Ishikawa (cell line): ENCODE measurements around the gene TBC1D8.
A peak's percentile ranks its signal among the peaks of the same experiment; 100 is the strongest.

Source experiments
- CEBPB ChIP-seq: IDR thresholded peaks from 2 replicates; pipeline ENCODE4 v1.6.1; 2012
- CREB1 ChIP-seq: IDR thresholded peaks from 2 replicates; pipeline ENCODE4 v1.6.1; 2012; ENCODE audit warnings: low read depth
- EGR1 ChIP-seq: IDR thresholded peaks from 2 replicates; pipeline ENCODE4 v1.6.1; 2012
- EP300 ChIP-seq: IDR thresholded peaks from 2 replicates; pipeline ENCODE4 v1.6.1; 2012; ENCODE audit warnings: borderline replicate concordance
- FOXM1 ChIP-seq: IDR thresholded peaks from 2 replicates; pipeline ENCODE4 v1.6.1; 2012; ENCODE audit warnings: low read depth, borderline replicate concordance
- NFIC ChIP-seq: IDR thresholded peaks from 2 replicates; pipeline ENCODE4 v1.6.1; 2012
- RAD21 ChIP-seq: IDR thresholded peaks from 2 replicates; pipeline ENCODE4 v1.6.1; 2012; ENCODE audit warnings: low read depth
- REST ChIP-seq: IDR thresholded peaks from 2 replicates; pipeline ENCODE4 v1.6.1; 2012; ENCODE audit warnings: low read depth, mild to moderate bottlenecking
- TAF1 ChIP-seq: IDR thresholded peaks from 2 replicates; pipeline ENCODE4 v1.6.1; 2012; ENCODE audit warnings: low read depth, mild to moderate bottlenecking
- TCF12 ChIP-seq: IDR thresholded peaks from 2 replicates; pipeline ENCODE4 v1.6.1; 2012; ENCODE audit warnings: low read depth
- TEAD4 ChIP-seq: IDR thresholded peaks from 2 replicates; pipeline ENCODE4 v1.6.1; 2012
- USF1 ChIP-seq: IDR thresholded peaks from 2 replicates; pipeline ENCODE4 v1.6.1; 2012
- YY1 ChIP-seq: IDR thresholded peaks from 2 replicates; pipeline ENCODE4 v1.6.1; 2012; ENCODE audit warnings: low read depth
- ZBTB7A ChIP-seq: IDR thresholded peaks from 2 replicates; pipeline ENCODE4 v1.6.1; 2012; ENCODE audit warnings: low read depth
- TF ChIP-seq, protein P1 (sequence below): IDR thresholded peaks from 2 replicates; pipeline ENCODE4 v1.6.1; 2012

TBC1D8 gene

DNA sequence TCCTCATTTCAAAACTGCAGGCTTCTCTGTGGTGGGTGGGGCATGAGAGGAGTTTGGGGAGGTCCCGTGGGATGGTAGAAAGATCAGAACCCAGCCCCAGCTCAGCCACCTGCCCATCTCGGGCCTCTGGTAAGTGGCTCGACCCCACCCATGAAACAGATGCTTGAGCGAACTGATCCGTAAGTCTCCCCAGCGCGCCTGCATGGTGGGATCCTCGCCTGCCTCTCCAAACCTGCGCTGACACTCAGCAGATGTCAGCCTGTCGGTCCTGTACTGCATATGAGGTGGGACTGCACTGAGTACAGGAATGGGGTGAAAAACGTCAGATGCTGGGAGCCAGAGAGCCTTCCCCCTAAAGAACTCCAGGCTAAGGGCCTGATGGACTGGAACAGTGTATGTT, 165.0 kb downstream of the TBC1D8 start:
- no peak for TF ChIP-seq NFIC
- TF ChIP-seq EGR1 = no peak
- TF ChIP-seq ZBTB7A = no peak
- no peak for TF ChIP-seq REST
- TF ChIP-seq TEAD4 = no peak
- no peak for TF ChIP-seq RAD21
- no peak for TF ChIP-seq YY1

GRCh38 chr2:100984892-100985307, 166.3 kb downstream of the TBC1D8 start:
- TF ChIP-seq CEBPB = no peak
- peak; percentile 96 for TF ChIP-seq RAD21

- TF ChIP-seq USF1 (no peak), YY1 (no peak), ZBTB7A (no peak), EP300 (no peak), TCF12 (no peak), TAF1 (no peak), CEBPB (no peak), CREB1 (no peak)
Measured at GRCh38 chr2:100983684-100984310, 167.4 kb downstream of the TBC1D8 start.

DNA sequence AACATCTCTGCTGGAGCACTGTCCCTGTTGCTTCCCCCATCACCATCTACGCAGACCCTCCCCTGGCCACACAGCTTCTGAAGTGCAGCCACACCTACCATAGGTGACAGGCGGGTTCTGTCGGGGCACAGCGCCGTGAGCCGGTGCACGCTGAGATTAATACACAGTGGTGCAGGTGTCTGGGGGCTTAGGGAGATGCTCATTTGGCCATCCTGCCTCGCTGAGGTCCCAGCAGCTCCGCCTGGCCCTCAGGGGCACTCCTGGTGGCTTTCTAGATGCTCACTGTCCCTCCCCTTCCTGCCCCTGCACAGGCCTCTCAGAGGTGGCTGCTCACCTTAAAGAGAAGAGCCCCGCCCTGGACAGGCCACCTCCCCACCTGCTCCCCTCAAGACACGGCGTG, 168.0 kb downstream of the TBC1D8 start:
- TF ChIP-seq TCF12 (no peak), CREB1 (no peak), FOXM1 (no peak)

GRCh38 chr2:100982431-100982861, 168.7 kb downstream of the TBC1D8 start:
- TF ChIP-seq USF1 (no peak), ZBTB7A (no peak), REST (no peak), EGR1 (no peak), EP300 (no peak), TCF12 (no peak), CEBPB (no peak), TAF1 (no peak), CREB1 (no peak), TEAD4 (no peak), YY1 (no peak), NFIC (no peak), RAD21 (no peak), FOXM1 (no peak)
- TF ChIP-seq, protein P1, sequence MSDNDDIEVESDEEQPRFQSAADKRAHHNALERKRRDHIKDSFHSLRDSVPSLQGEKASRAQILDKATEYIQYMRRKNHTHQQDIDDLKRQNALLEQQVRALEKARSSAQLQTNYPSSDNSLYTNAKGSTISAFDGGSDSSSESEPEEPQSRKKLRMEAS = no peak

- no peak for TF ChIP-seq REST
- no peak for TF ChIP-seq ZBTB7A
- TF ChIP-seq USF1 = no peak
- no peak for TF ChIP-seq CREB1
- no peak for TF ChIP-seq CEBPB
- TF ChIP-seq RAD21 = no peak
- no peak for TF ChIP-seq NFIC
- TF ChIP-seq, protein P1 = no peak
- no peak for TF ChIP-seq TEAD4
- no peak for TF ChIP-seq FOXM1
- no peak for TF ChIP-seq TAF1
- no peak for TF ChIP-seq EP300
- no peak for TF ChIP-seq YY1
- no peak for TF ChIP-seq TCF12
Measured at GRCh38 chr2:100981011-100981410, 170.2 kb downstream of the TBC1D8 start.
